NT2/D1 (cell line): Measurements from ENCODE around the gene PSORS1C1.

Experiments used
- SUZ12 ChIP-seq: IDR thresholded peaks from 2 replicates; pipeline ENCODE4 v1.6.1; 2011; ENCODE audit not compliant: insufficient read length, insufficient read depth; ENCODE audit errors: extremely low read depth
- YY1 ChIP-seq: IDR thresholded peaks from 2 replicates; pipeline ENCODE4 v1.6.1; 2011; ENCODE audit not compliant: insufficient read length, insufficient read depth
- ZNF274 ChIP-seq: IDR thresholded peaks from 2 replicates; pipeline ENCODE4 v1.6.1; 2011; ENCODE audit warnings: mild to moderate bottlenecking, low read depth, low read length

GRCh38 chr6:31094389-31094881, 20.2 kb upstream of the PSORS1C1 start:
- TF ChIP-seq ZNF274 = no peak
- TF ChIP-seq SUZ12 = no peak
- no peak for TF ChIP-seq YY1
